ENCODE data around the gene PDXP.

Gene PDXP

GRCh38 chr22:37618072-37618656 is 40.4 kb upstream of the PDXP start:
- TF ChIP-seq ARNTL (CRISPR knock-in tag; IDR thresholded peaks at IDR 0.05; ENCODE audit: borderline replicate concordance, low read depth) (no peak), POU6F1 (CRISPR knock-in tag; IDR thresholded peaks at IDR 0.05; ENCODE audit: borderline replicate concordance, low read depth) (no peak), CSRNP3 (CRISPR knock-in tag; IDR thresholded peaks at IDR 0.05) (no peak), CSDC2 (CRISPR knock-in tag; IDR thresholded peaks at IDR 0.05) (no peak), ZNF565 (CRISPR knock-in tag; conservative IDR thresholded peaks at IDR 0.05; ENCODE audit: low read depth) (no peak), GLIS3 (CRISPR knock-in tag; IDR thresholded peaks at IDR 0.05) (no peak), TSHZ2 (CRISPR knock-in tag; IDR thresholded peaks at IDR 0.05) (no peak), ZNF8 (CRISPR knock-in tag; IDR thresholded peaks at IDR 0.05) (no peak), TOX (CRISPR knock-in tag; IDR thresholded peaks at IDR 0.05; ENCODE audit: borderline replicate concordance) (no peak), RARB (CRISPR knock-in tag; IDR thresholded peaks at IDR 0.05) (no peak), BACH2 (CRISPR knock-in tag; IDR thresholded peaks at IDR 0.05; ENCODE audit: borderline replicate concordance) (no peak), ZFP30 (CRISPR knock-in tag; IDR thresholded peaks at IDR 0.05) (no peak), PATZ1 (CRISPR knock-in tag; IDR thresholded peaks at IDR 0.05; ENCODE audit: borderline replicate concordance) (no peak), CREB5 (CRISPR knock-in tag; IDR thresholded peaks at IDR 0.05; ENCODE audit: low read depth) (no peak)
- ATAC-seq: no peak

GRCh38 chr22:37618674-37619073 is 39.8 kb upstream of the PDXP start:
- TF ChIP-seq ZC3H10 (CRISPR knock-in tag; IDR thresholded peaks at IDR 0.05): no peak
- TF ChIP-seq ZFP3 (CRISPR knock-in tag; IDR thresholded peaks at IDR 0.05): no peak
- TF ChIP-seq PATZ1 (CRISPR knock-in tag; IDR thresholded peaks at IDR 0.05; ENCODE audit: borderline replicate concordance): no peak
- no peak for TF ChIP-seq TSHZ2 (CRISPR knock-in tag; IDR thresholded peaks at IDR 0.05)
- no peak for TF ChIP-seq CSRNP3 (CRISPR knock-in tag; IDR thresholded peaks at IDR 0.05)
- ATAC-seq: no peak
